Aorta (tissue), 5 donors: ENCODE measurements around the gene NEK10. TPM values are rescaled to one million over a fixed set of nuclear protein-coding genes. Genes with fewer than 3 reads are reported as not detected.
A peak's percentile ranks its signal among the peaks of the same experiment; 100 is the strongest.

Experiments used
- ATAC-seq: fragments of 200-7000 bp; cut with Tn5 transposase; one replicate; pipeline ENCODE4 v1.9.1; 2022; ENCODE audit warnings: moderate library complexity; ENCODE audit not compliant: low FRiP score
- DNase-seq, 2 donors: peaks; one replicate each; pipeline ENCODE4 v3.0.0-alpha.2; 2020
- H3K27ac ChIP-seq, 2 donors: one replicate each; pipeline ENCODE4 v1.5.1; 2013; ENCODE audit warnings: low read length in 2 of 2, mild to moderate bottlenecking in 2 of 2, moderate library complexity in 2 of 2, control low read depth in 1 of 2, inconsistent platforms in 1 of 2, low read depth in 1 of 2
- H3K27me3 ChIP-seq, 2 donors: one replicate each; pipeline ENCODE4 v1.6.1; 2013; ENCODE audit warnings: control low read depth in 1 of 2, low read length in 1 of 2, mild to moderate bottlenecking in 1 of 2, moderate library complexity in 1 of 2; ENCODE audit not compliant: insufficient read depth in 2 of 2, control insufficient read depth in 1 of 2
- H3K36me3 ChIP-seq, 2 donors: one replicate each; pipeline ENCODE4 v1.6.1; 2013; ENCODE audit warnings: control low read depth in 1 of 2, low read length in 1 of 2, mild to moderate bottlenecking in 1 of 2; ENCODE audit not compliant: insufficient read depth in 2 of 2, control insufficient read depth in 1 of 2
- H3K4me1 ChIP-seq, 2 donors: one replicate each; pipeline ENCODE4 v1.6.1; 2013; ENCODE audit warnings: low read length in 2 of 2, control low read depth in 1 of 2, mild to moderate bottlenecking in 1 of 2, moderate library complexity in 1 of 2; ENCODE audit not compliant: insufficient read depth in 2 of 2, control insufficient read depth in 1 of 2
- H3K4me3 ChIP-seq, 2 donors: one replicate each; pipeline ENCODE4 v1.5.1; 2013; ENCODE audit warnings: low read length in 2 of 2, control low read depth in 1 of 2, mild to moderate bottlenecking in 1 of 2
- H3K9me3 ChIP-seq: one replicate; pipeline ENCODE4 v1.6.1; 2013; ENCODE audit warnings: mild to moderate bottlenecking, low read length; ENCODE audit not compliant: control insufficient read depth
- WGBS, 2 donors: extraction: QIAGEN DNeasy Blood & Tissue Kit; methylation state at CpG; one replicate each; pipeline ENCODE4 v1.1.7; 2013; 5-methylcytosine and 5-hydroxymethylcytosine counted together
- intact Hi-C, 2 donors: fragments of 100-400 bp; cut with DNase I; formaldehyde crosslinking; loops; one replicate each; pipeline versions ENCODE4 v1.14.2 to v1.15.0; 2022
- polyA plus RNA-seq, 2 donors: library from polyadenylated mRNA; stranded (reverse); fragments of 200-250 nt; gene quantifications; one replicate each; pipeline ENCODE4 v1.2.3, GENCODE V29; 2013
- total RNA-seq, 2 donors: library from RNA; stranded (reverse); fragmentation: NEBNext Ultra II Directional; extraction: Animal tissue kit (Norgen Biotek cat#: 25700); gene quantifications; one replicate each; pipeline ENCODE4 v1.2.1, GENCODE V29; 2021
- donor health status: healthy with polysubstance abuse.
- donor health status: Bipolar disorder and iron deficiency.
- donor health status: DM: no; HTN: no; CAD: no.
- donor health status: DM: no; HTN: no; CAD: no.
- donor health status: DM: yes; HTN: yes; CAD: no.

Gene NEK10
- total and polyA plus RNA-seq, 4 donors: 0.08 to 3.5 (median 0.71) TPM

DNA sequence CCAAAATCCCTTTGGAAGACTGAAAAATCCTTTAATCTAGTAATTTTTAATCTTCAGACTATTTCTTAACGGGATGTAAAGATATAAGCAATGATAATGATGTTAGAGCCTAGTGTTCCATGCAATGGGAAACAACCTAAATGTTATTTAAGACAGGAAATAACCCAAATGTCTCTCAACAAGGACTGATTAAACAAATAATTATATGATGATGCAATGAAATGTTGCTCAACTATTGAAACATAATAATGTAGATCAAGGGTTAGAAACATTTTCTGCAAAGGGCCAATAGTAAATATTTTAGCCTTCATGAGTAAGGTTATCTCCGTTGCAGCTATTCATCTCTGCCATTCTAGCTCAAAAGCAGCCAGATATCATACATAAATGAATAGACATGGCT lies 275.4 kb downstream of the NEK10 start:
- no peak for ATAC-seq
- no peaks in the 10 kb centered on the region for H3K36me3 ChIP-seq
- H3K27ac ChIP-seq: no peak overlapping the region
- H3K4me3 ChIP-seq: no peak overlapping the region
- no peak for DNase-seq
- 28 to 35% methylated on average over 2 of the region's 2 CpGs for WGBS, 2 donors
- no peaks in the 10 kb centered on the region for H3K9me3 ChIP-seq
- H3K4me1 ChIP-seq: peaks cover 4 to 13% of the 10 kb centered on the region in 2 donors
- no peaks in the 10 kb centered on the region for H3K27me3 ChIP-seq
- intact Hi-C loops: no loop called here

DNA sequence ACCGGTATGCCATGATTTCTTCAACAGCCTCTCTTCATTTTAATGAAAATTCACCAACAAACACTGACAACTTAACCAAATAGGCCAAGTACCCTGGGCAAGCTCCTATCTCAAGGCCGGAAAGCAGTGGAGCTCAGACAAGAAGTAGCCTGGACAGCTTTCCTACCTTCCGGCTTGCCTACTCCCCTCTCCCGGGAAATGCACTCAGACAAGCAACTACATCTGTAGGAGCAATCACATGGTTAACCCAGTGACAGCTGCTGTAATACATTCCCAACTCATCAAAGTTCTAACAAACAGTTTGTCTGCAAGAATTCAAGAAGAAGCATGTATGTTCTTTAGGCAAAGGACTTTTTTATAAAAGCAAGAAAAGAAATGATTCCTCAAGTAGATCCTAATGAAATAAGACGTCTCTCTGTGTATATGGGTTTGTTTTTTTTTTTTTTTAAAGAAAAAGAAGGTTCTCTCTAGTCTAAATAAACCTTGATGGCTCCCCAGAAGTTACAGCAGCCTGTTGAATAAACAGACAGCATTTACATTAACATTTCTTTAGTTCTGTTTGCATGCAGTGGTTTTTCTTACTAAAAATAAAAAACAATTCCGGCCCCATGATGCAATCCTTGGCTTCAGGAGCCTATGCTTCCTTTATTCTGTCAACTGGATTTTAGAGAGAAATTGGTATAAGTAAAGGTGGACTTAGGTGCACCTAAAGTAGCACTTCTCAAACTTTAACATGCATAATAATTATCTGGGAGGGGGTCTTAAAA lies 278.7 kb downstream of the NEK10 start:
- DNase-seq (no peak), ATAC-seq (no peak)
- H3K4me1 ChIP-seq: peaks cover 7 to 12% of the 10 kb centered on the region in 2 donors
- H3K36me3 ChIP-seq: no peaks in the 10 kb centered on the region
- no peaks in the 10 kb centered on the region for H3K9me3 ChIP-seq
- no peaks in the 10 kb centered on the region for H3K27me3 ChIP-seq
- WGBS, 2 donors: 12% methylated on average over 6 of the region's 6 CpGs
- intact Hi-C loops: no loop called here
- H3K27ac ChIP-seq: peak overlapping the region in 1 of 2 donors; percentile 63
- H3K4me3 ChIP-seq: no peak overlapping the region

DNA sequence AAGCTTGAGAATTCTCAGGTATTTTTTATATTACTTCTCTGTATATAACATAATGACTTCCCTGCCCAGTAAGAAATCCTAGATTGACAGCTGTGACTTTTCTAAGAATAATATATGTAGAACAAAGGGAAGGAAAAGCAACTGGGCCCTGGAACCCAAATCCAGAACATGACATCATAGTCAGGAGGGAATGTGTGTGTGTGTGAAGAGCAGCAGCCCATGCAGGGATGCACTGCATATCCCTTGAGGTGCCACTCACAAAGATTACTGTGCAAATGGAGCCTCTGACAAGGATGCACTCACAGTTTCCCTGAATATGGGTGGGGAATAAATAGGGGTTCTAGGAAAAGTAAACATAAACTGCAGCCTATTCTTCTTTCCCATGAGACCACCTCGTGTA lies 279.5 kb downstream of the NEK10 start:
- no peaks in the 10 kb centered on the region for H3K27me3 ChIP-seq
- DNase-seq (no peak), ATAC-seq (no peak)
- peaks cover 5 to 8% of the 10 kb centered on the region in 2 donors for H3K4me1 ChIP-seq
- H3K9me3 ChIP-seq: no peaks in the 10 kb centered on the region
- WGBS, 2 donors: 32 to 42% methylated on average over 1 of the region's 1 CpG
- H3K4me3 ChIP-seq: no peak overlapping the region
- no peaks in the 10 kb centered on the region for H3K36me3 ChIP-seq
- intact Hi-C loops: no loop called here
- H3K27ac ChIP-seq: no peak overlapping the region

DNA sequence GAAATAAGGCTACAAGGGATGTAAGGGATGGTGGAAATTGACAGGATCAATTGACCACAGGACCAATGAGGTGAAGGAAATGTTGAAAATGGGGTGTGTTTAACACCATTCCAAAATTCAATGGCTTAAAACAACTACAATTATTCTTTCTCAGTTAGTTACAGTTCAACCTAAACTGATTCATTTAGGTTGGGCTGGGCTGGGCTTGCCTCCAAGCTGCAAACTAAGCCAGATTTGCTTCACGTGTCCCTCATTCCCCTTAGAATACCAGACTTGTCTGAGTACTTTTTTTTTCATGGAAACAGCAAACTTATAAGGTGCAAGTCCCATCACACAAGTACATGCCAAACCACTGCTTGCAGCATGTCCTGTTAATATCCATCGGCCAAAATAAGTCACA lies 280.1 kb downstream of the NEK10 start:
- Histone ChIP-seq H3K4me3 (no peak overlapping the region), H3K9me3 (no peaks in the 10 kb centered on the region), H3K27ac (no peak overlapping the region), H3K36me3 (no peaks in the 10 kb centered on the region), H3K27me3 (no peaks in the 10 kb centered on the region), H3K4me1 (peaks cover 5 to 7% of the 10 kb centered on the region in 2 donors)
- WGBS, 2 donors: 10 to 11% methylated on average over 2 of the region's 2 CpGs
- no peak for DNase-seq
- ATAC-seq: no peak
- intact Hi-C loops: no loop called here

DNA sequence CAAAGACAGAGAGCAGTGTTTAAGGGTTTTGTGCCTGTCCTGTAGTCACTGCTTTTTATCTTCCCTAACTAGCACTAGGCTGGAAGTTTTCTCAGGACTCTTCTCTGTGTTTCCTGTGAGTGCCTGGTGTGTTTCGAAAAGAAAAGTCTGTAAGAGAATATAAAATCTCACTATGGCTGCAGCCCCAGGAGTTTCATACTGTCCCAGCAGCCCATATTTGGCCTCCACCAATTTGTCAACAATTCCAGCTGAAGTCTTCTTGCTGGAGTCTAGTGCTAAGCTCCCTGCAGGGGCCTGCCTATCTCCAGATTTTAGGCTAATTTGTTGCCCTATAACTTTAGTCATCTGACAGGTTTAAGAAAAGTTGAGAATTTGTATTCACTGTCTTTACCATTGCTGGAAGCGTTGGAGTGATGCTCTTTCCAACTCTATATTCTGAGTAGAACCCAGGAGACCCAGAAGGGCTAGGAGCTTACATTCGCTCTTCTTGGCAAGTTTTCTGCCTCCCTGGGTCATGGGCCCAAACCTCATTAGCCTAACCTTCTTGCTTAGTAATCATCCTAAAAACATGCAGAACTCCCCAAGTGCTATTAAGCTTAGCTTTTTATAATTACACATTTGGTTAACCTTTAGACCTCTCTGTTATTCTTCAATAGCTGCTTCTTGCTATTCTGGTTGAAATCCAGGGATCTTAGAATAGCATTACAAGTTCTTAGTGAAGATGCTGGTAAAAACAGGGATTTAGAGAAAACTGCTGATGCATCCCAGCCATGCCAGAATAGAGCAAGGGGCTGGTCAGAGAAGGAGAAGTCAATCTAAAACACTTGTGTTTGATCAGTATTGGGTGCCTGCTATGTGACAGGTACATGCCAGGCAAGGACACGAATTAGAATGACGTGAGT lies 283.1 kb downstream of the NEK10 start:
- no peaks in the 10 kb centered on the region for H3K36me3 ChIP-seq
- intact Hi-C loops: no loop called here
- WGBS, 2 donors: 36 to 42% methylated on average over 5 of the region's 5 CpGs
- H3K9me3 ChIP-seq: no peaks in the 10 kb centered on the region
- peaks cover 7% of the 10 kb centered on the region in 2 donors for H3K4me1 ChIP-seq
- H3K4me3 ChIP-seq: no peak overlapping the region
- ATAC-seq: no peak
- H3K27me3 ChIP-seq: no peaks in the 10 kb centered on the region
- peak overlapping the region in 1 of 2 donors; percentile 34 for H3K27ac ChIP-seq
- DNase-seq: no peak

DNA sequence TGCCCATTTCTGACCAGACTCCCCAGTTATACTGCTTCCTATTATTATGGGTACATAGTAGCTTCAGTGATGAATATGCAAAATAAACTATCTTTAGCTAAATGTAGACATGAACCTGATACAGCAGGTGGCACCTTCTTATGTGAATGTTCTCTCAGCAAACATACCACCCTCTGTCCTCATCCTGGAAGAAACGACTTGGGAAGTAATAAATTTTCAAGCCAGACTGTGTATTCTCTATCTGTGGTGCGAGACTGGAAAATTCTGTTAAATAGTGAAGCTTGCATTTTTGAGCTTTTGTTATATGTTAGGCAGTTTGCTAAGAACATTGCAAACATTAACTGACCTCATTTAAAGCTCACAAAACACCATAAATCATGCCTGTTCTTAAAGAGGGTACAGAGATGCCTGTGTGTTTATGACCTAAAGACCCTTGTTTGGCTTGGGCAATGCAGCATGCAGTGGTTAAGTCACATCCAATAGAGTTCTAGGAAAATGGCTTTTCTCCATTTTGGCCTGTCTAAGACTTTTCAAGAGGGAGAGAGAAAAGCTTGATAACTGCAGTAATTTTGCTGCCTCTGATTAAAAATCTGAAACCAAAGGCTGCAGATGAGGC lies 287.1 kb downstream of the NEK10 start:
- Histone ChIP-seq H3K4me1 (peaks cover 0 to 7% of the 10 kb centered on the region in 2 donors), H3K9me3 (no peaks in the 10 kb centered on the region), H3K4me3 (no peak overlapping the region), H3K27me3 (no peaks in the 10 kb centered on the region), H3K27ac (no peak overlapping the region), H3K36me3 (no peaks in the 10 kb centered on the region)
- DNase-seq (no peak), ATAC-seq (no peak)
- 24 to 30% methylated on average over 2 of the region's 2 CpGs for WGBS, 2 donors
- intact Hi-C loops: no loop called here

DNA sequence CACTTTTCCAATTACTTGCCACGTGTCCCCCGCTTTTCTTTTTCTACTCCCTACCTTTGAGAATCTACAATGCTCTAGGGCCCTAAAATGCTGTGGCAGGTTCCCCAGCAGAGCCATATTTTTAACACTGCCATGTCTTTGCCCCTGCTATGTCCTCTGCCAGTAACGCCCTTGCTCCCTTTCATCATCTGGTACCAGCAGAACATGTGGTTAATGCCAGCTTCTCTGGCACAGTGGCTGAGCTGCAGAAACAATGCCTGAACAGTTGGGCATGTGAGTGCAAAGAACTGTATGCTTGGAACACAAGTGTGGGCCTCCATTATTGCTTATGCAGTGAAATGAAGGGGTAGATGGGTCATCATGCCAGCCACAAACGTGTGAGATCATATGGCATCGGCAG lies 287.6 kb downstream of the NEK10 start:
- ATAC-seq (no peak), DNase-seq (no peak)
- no peak overlapping the region for H3K27ac ChIP-seq
- no peaks in the 10 kb centered on the region for H3K36me3 ChIP-seq
- H3K9me3 ChIP-seq: no peaks in the 10 kb centered on the region
- intact Hi-C loops: no loop called here
- 45 to 51% methylated on average over 5 of the region's 5 CpGs for WGBS, 2 donors
- no peak overlapping the region for H3K4me3 ChIP-seq
- H3K4me1 ChIP-seq: peaks cover 0 to 3% of the 10 kb centered on the region in 2 donors
- H3K27me3 ChIP-seq: no peaks in the 10 kb centered on the region

DNA sequence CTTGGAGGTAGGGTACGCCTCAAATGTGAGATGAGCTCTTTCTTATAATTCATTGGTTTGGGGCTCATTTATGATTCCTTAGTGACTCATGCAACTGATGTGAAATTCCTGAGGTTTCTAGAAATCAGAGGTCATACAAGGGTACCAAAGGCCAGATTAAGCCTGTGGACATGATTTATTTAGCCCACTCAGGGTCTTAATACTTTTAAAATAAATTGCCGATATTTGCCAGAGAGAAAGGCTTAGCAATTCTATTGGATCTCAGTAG lies 289.0 kb downstream of the NEK10 start:
- WGBS, 2 donors: 79 to 90% methylated on average over 2 of the region's 2 CpGs
- intact Hi-C loops: no loop called here

More for the DNA sequence above, 289.0 kb downstream of the NEK10 start:
- Histone ChIP-seq H3K4me3 (no peak overlapping the region), H3K9me3 (no peaks in the 10 kb centered on the region), H3K27ac (no peak overlapping the region), H3K36me3 (no peaks in the 10 kb centered on the region), H3K4me1 (peaks cover 0 to 2% of the 10 kb centered on the region in 2 donors), H3K27me3 (no peaks in the 10 kb centered on the region)
- ATAC-seq (no peak), DNase-seq (no peak)
